HG03565 (cell line): ENCODE results near the gene ADGRF5.
"Not testable (repeated sequence)": the region's sequence is repeated elsewhere in the genome, so short reads cannot be mapped to it uniquely, and the experiment has no call there.

Experiments
- ATAC-seq: cut with Tn5 transposase; IDR thresholded peaks from one replicate; pipeline ENCODE4 v1.9.1; 2021; ENCODE audit warnings: mild to moderate bottlenecking, moderate library complexity; ENCODE audit not compliant: unreplicated experiment

ADGRF5 gene

GRCh38 chr6:46834257-46834916 is 87.4 kb downstream of the ADGRF5 start:
- not testable (repeated sequence) for ATAC-seq

GRCh38 chr6:46832816-46833215 is 88.9 kb downstream of the ADGRF5 start:
- no peak for ATAC-seq

DNA sequence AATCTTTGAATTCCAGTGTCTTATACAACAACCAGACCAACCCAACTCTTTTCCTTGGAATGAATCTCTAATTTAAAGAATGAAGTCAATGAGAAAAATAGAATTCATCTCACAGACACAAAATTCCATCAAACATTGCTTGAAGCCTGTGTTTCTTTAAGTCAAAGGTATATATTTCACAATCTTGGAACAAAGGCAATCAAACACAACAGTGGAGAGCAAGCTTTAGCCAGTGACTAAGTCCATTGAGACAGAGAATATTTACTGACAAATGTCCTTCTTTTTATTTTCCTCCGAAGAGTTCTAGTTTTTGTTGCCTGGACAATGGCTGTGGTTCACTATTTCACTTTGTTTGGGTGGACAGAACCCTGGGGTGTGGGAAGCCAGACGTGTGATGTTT is 92.8 kb downstream of the ADGRF5 start:
- ATAC-seq = no peak

DNA sequence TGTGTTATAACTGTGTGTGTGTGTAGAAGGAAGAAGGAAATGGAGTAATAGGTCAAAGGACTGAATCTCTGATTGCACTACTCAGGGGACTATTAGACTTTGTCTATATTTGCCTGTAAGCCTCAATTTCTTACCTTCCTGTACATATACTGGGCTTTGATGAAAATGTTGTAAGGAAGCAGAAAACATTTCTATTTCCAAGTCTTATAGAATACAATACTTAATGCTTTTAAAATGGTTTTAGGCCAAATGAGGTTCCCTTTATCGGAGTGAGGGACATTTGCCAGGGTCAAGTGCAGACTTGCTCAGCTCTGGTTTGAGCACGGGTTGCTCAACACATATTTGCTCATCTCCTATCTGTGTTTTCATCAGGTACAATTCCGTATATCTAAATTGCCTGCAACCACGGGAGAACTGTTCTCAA is 100.3 kb downstream of the ADGRF5 start:
- no peak for ATAC-seq

DNA sequence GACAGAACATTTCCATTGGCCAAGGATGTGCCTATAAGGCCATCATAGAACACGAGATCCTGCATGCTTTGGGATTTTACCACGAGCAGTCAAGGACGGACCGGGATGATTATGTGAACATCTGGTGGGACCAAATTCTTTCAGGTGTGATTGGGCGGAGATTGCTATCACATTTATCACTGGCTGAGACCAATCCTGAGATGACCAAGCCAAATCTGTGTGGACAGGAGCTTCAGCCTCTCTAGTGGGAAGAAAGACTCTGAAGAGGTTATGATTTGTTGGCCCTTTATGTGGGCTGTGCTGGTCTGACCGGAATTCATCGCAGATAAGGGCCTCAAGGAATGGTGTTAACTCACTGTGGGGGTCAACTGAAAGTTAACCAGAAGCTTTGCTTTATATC is 102.2 kb downstream of the ADGRF5 start:
- ATAC-seq = no peak

DNA sequence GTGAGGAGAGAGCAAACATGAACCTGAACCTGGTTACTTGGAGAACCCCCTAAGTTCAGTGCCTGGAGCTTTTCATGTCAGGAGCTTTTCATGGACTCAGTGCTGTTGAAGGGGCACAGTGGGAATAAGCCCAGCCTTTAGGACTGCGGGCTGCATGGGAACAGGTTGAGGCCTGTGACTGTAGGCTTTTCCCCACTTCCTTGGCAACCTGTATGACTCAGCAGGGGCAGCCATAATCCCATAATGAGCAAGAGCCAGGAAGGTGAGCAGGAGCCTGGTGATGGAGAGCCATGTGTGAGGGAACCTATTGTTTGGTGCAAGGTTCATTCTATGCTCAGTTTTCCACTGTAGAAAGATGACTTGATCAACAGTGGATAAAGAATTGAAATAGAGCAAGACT is 105.1 kb downstream of the ADGRF5 start:
- no peak for ATAC-seq

DNA sequence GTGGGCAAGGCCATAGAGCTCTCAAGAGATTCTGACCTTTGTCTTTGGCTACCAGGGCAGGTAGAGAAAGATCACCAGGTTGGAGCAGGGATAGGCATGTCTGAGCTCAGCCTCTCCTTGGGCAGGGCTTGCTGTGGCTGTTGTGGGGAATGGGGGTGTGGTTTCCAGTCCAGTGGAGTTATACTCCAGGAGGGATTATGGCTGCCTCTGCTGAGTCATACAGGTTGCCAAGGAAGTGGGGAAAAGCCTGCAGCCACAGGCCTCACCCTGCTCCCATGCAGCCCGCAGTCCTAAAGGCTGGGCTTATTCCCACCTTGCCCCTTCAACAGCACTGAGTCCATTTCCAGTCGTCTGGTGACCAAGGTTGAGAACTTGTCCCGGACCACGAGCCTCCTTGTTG is 106.6 kb downstream of the ADGRF5 start:
- no peak for ATAC-seq

DNA sequence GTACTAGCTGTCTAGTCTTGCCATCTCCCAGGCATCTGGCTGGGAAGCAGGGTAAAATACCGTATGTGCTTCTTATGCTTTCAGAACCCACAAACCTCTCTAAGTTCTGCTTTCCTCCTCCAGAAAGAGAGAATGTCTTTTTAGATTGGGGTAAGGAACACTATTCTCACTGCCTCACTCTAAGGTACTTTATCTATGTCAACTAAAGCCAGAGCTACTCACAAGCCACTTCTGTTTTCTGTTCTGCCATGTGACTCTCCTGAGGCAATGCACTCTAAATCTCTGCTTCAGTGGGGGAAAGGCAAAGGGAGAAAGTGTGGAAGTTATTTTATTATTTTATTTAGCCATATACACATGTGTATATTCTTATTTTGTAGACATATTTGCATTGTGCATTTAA is 112.9 kb downstream of the ADGRF5 start:
- ATAC-seq = no peak
